Measurements from ENCODE around the gene OLR1. TPM values are rescaled to one million over a fixed set of nuclear protein-coding genes. Genes with fewer than 3 reads are reported as not detected.

Gene OLR1
- total RNA-seq, 2 experiments from 2014 or later: not detected

GRCh38 chr12:10115890-10116289, 56.0 kb downstream of the OLR1 start:
- Mint-ChIP-seq H3K27ac (no peak overlapping the region), H3K36me3 (ENCODE audit: low read depth) (no peaks in the 10 kb centered on the region), H3K27me3 (no peaks in the 10 kb centered on the region), H3K4me3 (no peak overlapping the region), H3K4me1 (ENCODE audit: low read depth) (no peaks in the 10 kb centered on the region), H3K9me3 (no peaks in the 10 kb centered on the region)
- ChIA-PET POLR2A (interaction anchor here (0.6 kb wide), 1 partner anchor 1489 kb away, joined by 3 read pairs; no protein-coding TSS in a partner anchor), CTCF (interaction anchor here (1.0 kb wide), 1 partner anchor 14 kb away, joined by 3 read pairs; the partner anchor contains the start of gene CLEC7A)
- TF ChIP-seq CTCF (IDR thresholded peaks at IDR 0.05): no peak
- intact Hi-C loops (cut with micrococcal nuclease): no loop called here
- DNase-seq (no peak), ATAC-seq (no peak)

GRCh38 chr12:10115311-10115710, 56.6 kb downstream of the OLR1 start:
- intact Hi-C loops (cut with micrococcal nuclease): no loop called here
- H3K27me3 Mint-ChIP-seq: no peaks in the 10 kb centered on the region

GRCh38 chr12:10113920-10114319, 58.0 kb downstream of the OLR1 start:
- Mint-ChIP-seq H3K9me3 (no peaks in the 10 kb centered on the region), H3K4me1 (ENCODE audit: low read depth) (no peaks in the 10 kb centered on the region), H3K27me3 (no peaks in the 10 kb centered on the region), H3K4me3 (no peak overlapping the region), H3K36me3 (ENCODE audit: low read depth) (no peaks in the 10 kb centered on the region), H3K27ac (no peak overlapping the region)
- DNase-seq (no peak), ATAC-seq (no peak)
- intact Hi-C loops (cut with micrococcal nuclease): no loop called here
- TF ChIP-seq CTCF (IDR thresholded peaks at IDR 0.05): no peak
- POLR2A ChIA-PET: interaction anchor here (0.6 kb wide), 1 partner anchor 930 kb away, joined by 3 read pairs; no protein-coding TSS in a partner anchor
- CTCF ChIA-PET: no interaction called here

More at GRCh38 chr12:10115311-10115710, 56.6 kb downstream of the OLR1 start:
- ChIA-PET CTCF (interaction anchor here (1.0 kb wide), 1 partner anchor 14 kb away, joined by 3 read pairs; the partner anchor contains the start of gene CLEC7A), POLR2A (interaction anchor here (0.6 to 0.7 kb wide), 2 partner anchors 512 to 1490 kb away, joined by 3 read pairs; no protein-coding TSS in a partner anchor)
- DNase-seq: no peak
- no peaks in the 10 kb centered on the region for H3K36me3 Mint-ChIP-seq (ENCODE audit: low read depth)
- H3K4me3 Mint-ChIP-seq: no peak overlapping the region
- ATAC-seq: no peak
- no peaks in the 10 kb centered on the region for H3K9me3 Mint-ChIP-seq
- no peaks in the 10 kb centered on the region for H3K4me1 Mint-ChIP-seq (ENCODE audit: low read depth)
- no peak for TF ChIP-seq CTCF (IDR thresholded peaks at IDR 0.05)
- no peak overlapping the region for H3K27ac Mint-ChIP-seq

- ChIA-PET CTCF (no interaction called here), POLR2A (no interaction called here)
- intact Hi-C loops (cut with micrococcal nuclease): no loop called here
- Mint-ChIP-seq H3K27ac (no peak overlapping the region), H3K36me3 (ENCODE audit: low read depth) (no peaks in the 10 kb centered on the region), H3K9me3 (no peaks in the 10 kb centered on the region), H3K27me3 (no peaks in the 10 kb centered on the region), H3K4me3 (no peak overlapping the region), H3K4me1 (ENCODE audit: low read depth) (no peaks in the 10 kb centered on the region)
- no peak for TF ChIP-seq CTCF (IDR thresholded peaks at IDR 0.05)
- DNase-seq: no peak
- no peak for ATAC-seq
Observed at GRCh38 chr12:10113075-10113474, 58.9 kb downstream of the OLR1 start.

- POLR2A ChIA-PET: interaction anchor here (1.4 kb wide), 1 partner anchor 13 kb away, joined by 3 read pairs; no protein-coding TSS in a partner anchor
- Mint-ChIP-seq H3K27ac (no peak overlapping the region), H3K36me3 (ENCODE audit: low read depth) (no peaks in the 10 kb centered on the region), H3K9me3 (peaks cover 3% of the 10 kb centered on the region), H3K4me1 (ENCODE audit: low read depth) (no peaks in the 10 kb centered on the region), H3K4me3 (no peak overlapping the region), H3K27me3 (peaks cover 1% of the 10 kb centered on the region)
- no peak for ATAC-seq
- no peak for TF ChIP-seq CTCF (IDR thresholded peaks at IDR 0.05)
- intact Hi-C loops (cut with micrococcal nuclease): no loop called here
- CTCF ChIA-PET: no interaction called here
- DNase-seq: no peak
Observed at GRCh38 chr12:10111451-10111850, 60.5 kb downstream of the OLR1 start.

Data from activated CD8-positive, alpha-beta T cell treated with anti-CD3 and anti-CD28 coated beads for 36 hours (primary cell).